Measurements from ENCODE around the gene MYH9.
"Not testable (repeated sequence)": the region's sequence is repeated elsewhere in the genome, so short reads cannot be mapped to it uniquely, and the experiment has no call there.

The MYH9 gene

GRCh38 chr22:36277482-36278291, 110.1 kb downstream of the MYH9 start:
- no peak overlapping the region for H3K27ac ChIP-seq (ENCODE audit: low read depth, low read length)
- H3K9ac ChIP-seq (ENCODE audit: low read depth in 1 of 2, low read length in 2 of 2): no peak overlapping the region
- peaks cover 4 to 9% of the 10 kb centered on the region in 2 donors for H3K4me1 ChIP-seq (ENCODE audit: control insufficient read depth in 1 of 2, insufficient read depth in 2 of 2, low read length in 2 of 2)
- no peaks in the 10 kb centered on the region for H3K27me3 ChIP-seq (ENCODE audit: control insufficient read depth in 1 of 2, insufficient read depth in 2 of 2, low read length in 2 of 2)
- peaks cover 17 to 23% of the 10 kb centered on the region in 2 donors for H3K36me3 ChIP-seq (ENCODE audit: control insufficient read depth in 1 of 2, insufficient read depth in 2 of 2, low read length in 2 of 2)
- no peak overlapping the region for H3K4me3 ChIP-seq (ENCODE audit: low read depth in 1 of 2, low read length in 2 of 2)
- no peaks in the 10 kb centered on the region for H3K9me3 ChIP-seq (ENCODE audit: control insufficient read depth in 1 of 2, low read length in 2 of 2)

GRCh38 chr22:36274531-36274930, 113.2 kb downstream of the MYH9 start:
- Histone ChIP-seq H3K4me3 (ENCODE audit: low read depth in 1 of 2, low read length in 2 of 2) (no peak overlapping the region), H3K9ac (ENCODE audit: low read depth in 1 of 2, low read length in 2 of 2) (no peak overlapping the region), H3K27ac (ENCODE audit: low read depth, low read length) (no peak overlapping the region), H3K27me3 (ENCODE audit: control insufficient read depth in 1 of 2, insufficient read depth in 2 of 2, low read length in 2 of 2) (no peaks in the 10 kb centered on the region), H3K9me3 (ENCODE audit: control insufficient read depth in 1 of 2, low read length in 2 of 2) (no peaks in the 10 kb centered on the region), H3K36me3 (ENCODE audit: control insufficient read depth in 1 of 2, insufficient read depth in 2 of 2, low read length in 2 of 2) (no peaks in the 10 kb centered on the region), H3K4me1 (ENCODE audit: control insufficient read depth in 1 of 2, insufficient read depth in 2 of 2, low read length in 2 of 2) (peaks cover 4 to 9% of the 10 kb centered on the region in 2 donors)

- H3K4me3 ChIP-seq (ENCODE audit: low read depth in 1 of 2, low read length in 2 of 2); H3K9me3 ChIP-seq (ENCODE audit: control insufficient read depth in 1 of 2, low read length in 2 of 2); H3K36me3 ChIP-seq (ENCODE audit: control insufficient read depth in 1 of 2, insufficient read depth in 2 of 2, low read length in 2 of 2); H3K27me3 ChIP-seq (ENCODE audit: control insufficient read depth in 1 of 2, insufficient read depth in 2 of 2, low read length in 2 of 2); H3K4me1 ChIP-seq (ENCODE audit: control insufficient read depth in 1 of 2, insufficient read depth in 2 of 2, low read length in 2 of 2); H3K9ac ChIP-seq (ENCODE audit: low read depth in 1 of 2, low read length in 2 of 2); H3K27ac ChIP-seq (ENCODE audit: low read depth, low read length): not testable (repeated sequence)
These were observed 115.8 kb downstream of the MYH9 start for GRCh38 chr22:36271951-36272350.

GRCh38 chr22:36271231-36271630, 116.5 kb downstream of the MYH9 start:
- H3K9ac ChIP-seq (ENCODE audit: low read depth in 1 of 2, low read length in 2 of 2); H3K27me3 ChIP-seq (ENCODE audit: control insufficient read depth in 1 of 2, insufficient read depth in 2 of 2, low read length in 2 of 2); H3K27ac ChIP-seq (ENCODE audit: low read depth, low read length); H3K4me3 ChIP-seq (ENCODE audit: low read depth in 1 of 2, low read length in 2 of 2); H3K36me3 ChIP-seq (ENCODE audit: control insufficient read depth in 1 of 2, insufficient read depth in 2 of 2, low read length in 2 of 2); H3K4me1 ChIP-seq (ENCODE audit: control insufficient read depth in 1 of 2, insufficient read depth in 2 of 2, low read length in 2 of 2); H3K9me3 ChIP-seq (ENCODE audit: control insufficient read depth in 1 of 2, low read length in 2 of 2): not testable (repeated sequence)

- Histone ChIP-seq H3K36me3 (ENCODE audit: control insufficient read depth in 1 of 2, insufficient read depth in 2 of 2, low read length in 2 of 2) (peaks cover 8 to 16% of the 10 kb centered on the region in 2 donors), H3K9ac (ENCODE audit: low read depth in 1 of 2, low read length in 2 of 2) (no peak overlapping the region), H3K27ac (ENCODE audit: low read depth, low read length) (no peak overlapping the region), H3K4me3 (ENCODE audit: low read depth in 1 of 2, low read length in 2 of 2) (no peak overlapping the region), H3K4me1 (ENCODE audit: control insufficient read depth in 1 of 2, insufficient read depth in 2 of 2, low read length in 2 of 2) (no peaks in the 10 kb centered on the region), H3K27me3 (ENCODE audit: control insufficient read depth in 1 of 2, insufficient read depth in 2 of 2, low read length in 2 of 2) (no peaks in the 10 kb centered on the region), H3K9me3 (ENCODE audit: control insufficient read depth in 1 of 2, low read length in 2 of 2) (no peaks in the 10 kb centered on the region)
These were observed 119.8 kb downstream of the MYH9 start for GRCh38 chr22:36267896-36268485.

GRCh38 chr22:36267058-36267457, 120.7 kb downstream of the MYH9 start:
- H3K9ac ChIP-seq (ENCODE audit: low read depth in 1 of 2, low read length in 2 of 2): no peak overlapping the region
- H3K4me3 ChIP-seq (ENCODE audit: low read depth in 1 of 2, low read length in 2 of 2): no peak overlapping the region

GRCh38 chr22:36263886-36264664, 123.7 kb downstream of the MYH9 start:
- H3K27me3 ChIP-seq (ENCODE audit: control insufficient read depth in 1 of 2, insufficient read depth in 2 of 2, low read length in 2 of 2); H3K27ac ChIP-seq (ENCODE audit: low read depth, low read length); H3K9ac ChIP-seq (ENCODE audit: low read depth in 1 of 2, low read length in 2 of 2); H3K9me3 ChIP-seq (ENCODE audit: control insufficient read depth in 1 of 2, low read length in 2 of 2); H3K4me1 ChIP-seq (ENCODE audit: control insufficient read depth in 1 of 2, insufficient read depth in 2 of 2, low read length in 2 of 2); H3K4me3 ChIP-seq (ENCODE audit: low read depth in 1 of 2, low read length in 2 of 2): not testable (repeated sequence)
- H3K36me3 ChIP-seq (ENCODE audit: control insufficient read depth in 1 of 2, insufficient read depth in 2 of 2, low read length in 2 of 2): peaks cover 19 to 35% of the 10 kb centered on the region in 2 donors

More at GRCh38 chr22:36267058-36267457, 120.7 kb downstream of the MYH9 start:
- peaks cover 16 to 23% of the 10 kb centered on the region in 2 donors for H3K36me3 ChIP-seq (ENCODE audit: control insufficient read depth in 1 of 2, insufficient read depth in 2 of 2, low read length in 2 of 2)
- no peaks in the 10 kb centered on the region for H3K27me3 ChIP-seq (ENCODE audit: control insufficient read depth in 1 of 2, insufficient read depth in 2 of 2, low read length in 2 of 2)
- H3K27ac ChIP-seq (ENCODE audit: low read depth, low read length): no peak overlapping the region
- H3K4me1 ChIP-seq (ENCODE audit: control insufficient read depth in 1 of 2, insufficient read depth in 2 of 2, low read length in 2 of 2): no peaks in the 10 kb centered on the region
- H3K9me3 ChIP-seq (ENCODE audit: control insufficient read depth in 1 of 2, low read length in 2 of 2): no peaks in the 10 kb centered on the region

GRCh38 chr22:36263216-36263673, 124.5 kb downstream of the MYH9 start:
- Histone ChIP-seq H3K4me1 (ENCODE audit: control insufficient read depth in 1 of 2, insufficient read depth in 2 of 2, low read length in 2 of 2) (peaks cover 6 to 13% of the 10 kb centered on the region in 2 donors), H3K36me3 (ENCODE audit: control insufficient read depth in 1 of 2, insufficient read depth in 2 of 2, low read length in 2 of 2) (peaks cover 19 to 35% of the 10 kb centered on the region in 2 donors)
- not testable (repeated sequence) for H3K9me3 ChIP-seq (ENCODE audit: control insufficient read depth in 1 of 2, low read length in 2 of 2); H3K27ac ChIP-seq (ENCODE audit: low read depth, low read length); H3K9ac ChIP-seq (ENCODE audit: low read depth in 1 of 2, low read length in 2 of 2); H3K4me3 ChIP-seq (ENCODE audit: low read depth in 1 of 2, low read length in 2 of 2); H3K27me3 ChIP-seq (ENCODE audit: control insufficient read depth in 1 of 2, insufficient read depth in 2 of 2, low read length in 2 of 2)

- Histone ChIP-seq H3K36me3 (ENCODE audit: control insufficient read depth in 1 of 2, insufficient read depth in 2 of 2, low read length in 2 of 2) (peaks cover 19 to 39% of the 10 kb centered on the region in 2 donors), H3K4me1 (ENCODE audit: control insufficient read depth in 1 of 2, insufficient read depth in 2 of 2, low read length in 2 of 2) (peaks cover 6 to 19% of the 10 kb centered on the region in 2 donors)
- not testable (repeated sequence) for H3K27ac ChIP-seq (ENCODE audit: low read depth, low read length); H3K4me3 ChIP-seq (ENCODE audit: low read depth in 1 of 2, low read length in 2 of 2); H3K9me3 ChIP-seq (ENCODE audit: control insufficient read depth in 1 of 2, low read length in 2 of 2); H3K9ac ChIP-seq (ENCODE audit: low read depth in 1 of 2, low read length in 2 of 2); H3K27me3 ChIP-seq (ENCODE audit: control insufficient read depth in 1 of 2, insufficient read depth in 2 of 2, low read length in 2 of 2)
These were observed 125.5 kb downstream of the MYH9 start for GRCh38 chr22:36262307-36262706.

- not testable (repeated sequence) for H3K4me3 ChIP-seq (ENCODE audit: low read depth in 1 of 2, low read length in 2 of 2); H3K27ac ChIP-seq (ENCODE audit: low read depth, low read length); H3K27me3 ChIP-seq (ENCODE audit: control insufficient read depth in 1 of 2, insufficient read depth in 2 of 2, low read length in 2 of 2); H3K9me3 ChIP-seq (ENCODE audit: control insufficient read depth in 1 of 2, low read length in 2 of 2); H3K9ac ChIP-seq (ENCODE audit: low read depth in 1 of 2, low read length in 2 of 2)
- Histone ChIP-seq H3K36me3 (ENCODE audit: control insufficient read depth in 1 of 2, insufficient read depth in 2 of 2, low read length in 2 of 2) (peaks cover 19 to 34% of the 10 kb centered on the region in 2 donors), H3K4me1 (ENCODE audit: control insufficient read depth in 1 of 2, insufficient read depth in 2 of 2, low read length in 2 of 2) (peaks cover 6 to 19% of the 10 kb centered on the region in 2 donors)
These were observed 126.1 kb downstream of the MYH9 start for GRCh38 chr22:36261675-36262074.

Measured in duodenal mucosa (tissue), 2 donors.